ENCODE results near the gene SIGLEC14.

Gene SIGLEC14

DNA sequence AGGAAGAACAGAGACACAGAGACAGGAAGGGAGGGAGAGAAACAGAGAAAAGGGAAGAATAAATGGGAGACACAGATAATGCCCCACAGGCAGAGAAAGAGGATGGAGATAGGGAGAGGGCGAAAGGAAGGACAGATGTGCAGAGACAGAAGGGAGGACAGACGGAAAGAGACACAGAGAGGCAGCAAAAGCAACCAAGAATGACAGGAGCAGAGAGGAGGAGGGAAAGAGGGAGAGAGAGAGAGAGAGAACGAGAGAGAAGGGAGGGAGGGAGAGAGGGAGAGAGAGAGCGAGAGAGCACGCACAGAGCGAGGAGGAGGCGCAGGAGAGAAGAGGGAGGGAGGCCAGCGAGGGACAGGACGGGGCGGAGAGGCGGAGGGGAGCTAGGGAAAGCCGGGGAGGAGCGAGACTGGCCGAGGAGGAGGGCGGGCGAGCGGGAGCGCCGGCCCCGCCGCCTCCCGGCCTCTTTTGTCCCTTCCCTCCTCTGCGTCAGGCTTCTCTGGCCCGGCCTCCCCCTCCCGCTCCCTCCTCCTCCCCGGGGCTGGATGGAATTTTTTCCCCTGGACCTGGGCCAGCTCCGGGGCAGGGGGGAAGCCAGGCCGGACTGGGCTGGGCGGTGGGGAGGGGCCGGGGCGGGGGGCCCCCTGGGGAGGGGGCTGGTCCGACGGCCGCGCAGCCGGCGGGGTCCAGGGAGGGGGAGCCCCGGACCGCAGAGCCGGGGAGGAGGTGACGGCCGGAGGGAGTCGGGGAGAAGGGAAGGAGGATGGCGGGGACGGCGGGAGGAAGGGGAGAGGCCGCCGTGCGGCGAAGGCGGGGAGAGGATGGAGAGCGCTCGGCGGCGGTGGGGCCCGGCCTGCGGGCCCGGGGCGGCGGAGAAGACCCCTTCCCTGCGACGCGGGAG is 42.3 kb upstream of the SIGLEC14 start:
- TF ChIP-seq GATA2 (IDR thresholded peaks at IDR 0.05; ENCODE audit: low read depth, low read length) (no peak), GATA3 (IDR thresholded peaks at IDR 0.05; ENCODE audit: low read depth, low read length) (no peak)

- TF ChIP-seq GATA3 (IDR thresholded peaks at IDR 0.05; ENCODE audit: low read depth, low read length) = no peak
Observed at GRCh38 chr19:51687791-51688670, 41.4 kb upstream of the SIGLEC14 start.

DNA sequence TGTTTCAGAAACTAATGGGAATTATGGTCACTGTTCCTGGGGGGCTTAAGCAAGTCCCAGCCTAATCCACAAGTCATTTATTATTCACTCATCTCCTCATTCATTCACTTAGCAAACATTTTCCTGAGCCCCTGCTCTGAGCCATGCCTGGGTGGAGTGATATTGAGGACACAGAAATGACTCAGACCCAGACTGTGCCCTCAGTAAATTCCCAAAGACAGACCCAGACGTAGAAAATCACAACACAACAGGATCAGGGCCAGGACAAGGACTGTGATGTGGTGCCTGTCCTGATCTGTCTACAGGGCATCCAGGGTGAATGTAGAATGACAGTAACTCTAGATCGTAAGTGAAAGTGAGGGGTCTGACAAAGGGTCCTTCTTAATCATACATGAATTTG is 39.5 kb upstream of the SIGLEC14 start:
- TF ChIP-seq GATA2 (IDR thresholded peaks at IDR 0.05; ENCODE audit: low read depth, low read length) (no peak), GATA3 (IDR thresholded peaks at IDR 0.05; ENCODE audit: low read depth, low read length) (no peak)

GRCh38 chr19:51681286-51681941 is 34.8 kb upstream of the SIGLEC14 start:
- no peak for TF ChIP-seq GATA3 (IDR thresholded peaks at IDR 0.05; ENCODE audit: low read depth, low read length)
- no peak for TF ChIP-seq GATA2 (IDR thresholded peaks at IDR 0.05; ENCODE audit: low read depth, low read length)

DNA sequence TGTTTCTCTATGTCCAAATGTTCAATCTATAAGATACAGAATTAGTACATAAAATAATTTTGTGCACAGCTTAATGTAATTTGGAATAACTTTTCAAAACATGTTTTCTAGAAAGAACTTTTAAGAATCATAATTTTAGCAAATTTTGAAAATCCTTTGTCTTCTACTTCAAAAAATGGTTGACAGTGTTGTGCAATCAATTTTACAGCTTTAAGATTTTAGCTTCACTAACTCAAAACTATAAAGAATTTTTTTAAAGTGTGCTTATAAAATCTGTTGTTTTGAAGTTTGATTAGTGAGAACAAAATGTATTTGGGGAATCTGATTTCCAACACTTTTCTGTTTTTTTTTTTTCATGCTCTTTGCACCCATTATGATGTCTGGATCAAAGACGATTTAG is 33.8 kb upstream of the SIGLEC14 start:
- TF ChIP-seq GATA3 (IDR thresholded peaks at IDR 0.05; ENCODE audit: low read depth, low read length) = no peak
- no peak for TF ChIP-seq GATA2 (IDR thresholded peaks at IDR 0.05; ENCODE audit: low read depth, low read length)

DNA sequence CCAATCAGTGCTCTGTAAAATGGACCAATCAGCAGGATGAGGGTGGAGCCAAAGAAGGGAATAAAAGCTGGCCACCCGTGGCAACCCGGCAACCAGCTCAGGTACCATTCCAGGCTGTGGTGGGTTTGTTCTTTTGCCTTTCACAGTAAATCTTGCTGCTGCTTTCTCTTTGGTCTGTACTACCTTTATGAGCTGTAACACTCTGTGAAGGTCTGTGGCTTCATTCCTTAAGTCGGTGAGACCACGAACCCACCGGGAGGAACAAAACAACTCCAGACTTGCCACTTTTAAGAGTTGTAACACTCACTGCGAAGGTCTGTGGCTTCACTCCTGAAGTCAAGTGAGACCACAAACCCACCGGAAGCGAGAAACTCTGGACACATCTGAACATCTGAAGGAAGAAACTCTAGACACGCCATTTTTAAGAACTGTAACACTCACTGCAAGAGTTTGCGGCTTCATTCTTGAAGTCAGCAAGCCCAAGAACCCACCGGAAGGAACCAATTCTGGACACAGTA is 30.0 kb upstream of the SIGLEC14 start:
- no peak for TF ChIP-seq GATA3 (IDR thresholded peaks at IDR 0.05; ENCODE audit: low read depth, low read length)
- no peak for TF ChIP-seq GATA2 (IDR thresholded peaks at IDR 0.05; ENCODE audit: low read depth, low read length)

- no peak for TF ChIP-seq GATA3 (IDR thresholded peaks at IDR 0.05; ENCODE audit: low read depth, low read length)
- no peak for TF ChIP-seq GATA2 (IDR thresholded peaks at IDR 0.05; ENCODE audit: low read depth, low read length)
Observed at GRCh38 chr19:51668216-51668615, 21.6 kb upstream of the SIGLEC14 start.

- no peak for TF ChIP-seq GATA3 (IDR thresholded peaks at IDR 0.05; ENCODE audit: low read depth, low read length)
- no peak for TF ChIP-seq GATA2 (IDR thresholded peaks at IDR 0.05; ENCODE audit: low read depth, low read length)
Observed at GRCh38 chr19:51664997-51665396, 18.4 kb upstream of the SIGLEC14 start.

GRCh38 chr19:51664131-51664530 is 17.5 kb upstream of the SIGLEC14 start:
- no peak for TF ChIP-seq GATA3 (IDR thresholded peaks at IDR 0.05; ENCODE audit: low read depth, low read length)
- no peak for TF ChIP-seq GATA2 (IDR thresholded peaks at IDR 0.05; ENCODE audit: low read depth, low read length)

DNA sequence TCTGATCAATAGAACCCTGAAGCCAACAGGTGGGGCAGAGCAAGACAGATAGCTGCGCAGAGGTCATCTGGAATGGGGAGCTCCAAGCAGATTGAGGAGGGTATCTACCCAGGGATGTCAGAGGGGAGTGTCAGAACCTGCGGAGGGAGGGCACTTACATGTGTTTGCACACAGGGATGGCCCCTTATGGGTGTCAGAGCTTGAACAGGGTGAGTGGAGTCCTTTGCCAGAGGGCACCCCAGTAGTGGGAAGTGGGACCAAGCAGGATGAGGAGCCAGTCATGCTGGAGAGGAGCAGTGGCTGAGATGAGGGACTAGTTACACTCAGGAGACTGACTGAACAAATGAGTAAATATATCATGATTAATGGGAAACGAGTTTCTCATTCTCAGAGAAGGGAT is 17.0 kb upstream of the SIGLEC14 start:
- no peak for TF ChIP-seq GATA2 (IDR thresholded peaks at IDR 0.05; ENCODE audit: low read depth, low read length)
- no peak for TF ChIP-seq GATA3 (IDR thresholded peaks at IDR 0.05; ENCODE audit: low read depth, low read length)

- TF ChIP-seq GATA2 (IDR thresholded peaks at IDR 0.05; ENCODE audit: low read depth, low read length) = no peak
- no peak for TF ChIP-seq GATA3 (IDR thresholded peaks at IDR 0.05; ENCODE audit: low read depth, low read length)
Observed at GRCh38 chr19:51660975-51661600, 14.5 kb upstream of the SIGLEC14 start.

GRCh38 chr19:51654783-51655182 is 8.2 kb upstream of the SIGLEC14 start:
- no peak for TF ChIP-seq GATA2 (IDR thresholded peaks at IDR 0.05; ENCODE audit: low read depth, low read length)
- TF ChIP-seq GATA3 (IDR thresholded peaks at IDR 0.05; ENCODE audit: low read depth, low read length) = no peak

GRCh38 chr19:51653162-51653561 is 6.5 kb upstream of the SIGLEC14 start:
- TF ChIP-seq GATA3 (IDR thresholded peaks at IDR 0.05; ENCODE audit: low read depth, low read length) = no peak

GRCh38 chr19:51652266-51652665 is 5.6 kb upstream of the SIGLEC14 start:
- TF ChIP-seq GATA2 (IDR thresholded peaks at IDR 0.05; ENCODE audit: low read depth, low read length) = no peak
- no peak for TF ChIP-seq GATA3 (IDR thresholded peaks at IDR 0.05; ENCODE audit: low read depth, low read length)
